Activated CD8-positive, alpha-beta memory T cell treated with anti-CD3 and anti-CD28 coated beads, Interleukin-2, amount 50 U/mL, for 4 hours (primary cell): ENCODE results near the gene ABCA7.

Experiments used
- DNase-seq: peaks from one replicate; pipeline ENCODE4 v3.0.0-alpha.2; 2020

Gene ABCA7

DNA sequence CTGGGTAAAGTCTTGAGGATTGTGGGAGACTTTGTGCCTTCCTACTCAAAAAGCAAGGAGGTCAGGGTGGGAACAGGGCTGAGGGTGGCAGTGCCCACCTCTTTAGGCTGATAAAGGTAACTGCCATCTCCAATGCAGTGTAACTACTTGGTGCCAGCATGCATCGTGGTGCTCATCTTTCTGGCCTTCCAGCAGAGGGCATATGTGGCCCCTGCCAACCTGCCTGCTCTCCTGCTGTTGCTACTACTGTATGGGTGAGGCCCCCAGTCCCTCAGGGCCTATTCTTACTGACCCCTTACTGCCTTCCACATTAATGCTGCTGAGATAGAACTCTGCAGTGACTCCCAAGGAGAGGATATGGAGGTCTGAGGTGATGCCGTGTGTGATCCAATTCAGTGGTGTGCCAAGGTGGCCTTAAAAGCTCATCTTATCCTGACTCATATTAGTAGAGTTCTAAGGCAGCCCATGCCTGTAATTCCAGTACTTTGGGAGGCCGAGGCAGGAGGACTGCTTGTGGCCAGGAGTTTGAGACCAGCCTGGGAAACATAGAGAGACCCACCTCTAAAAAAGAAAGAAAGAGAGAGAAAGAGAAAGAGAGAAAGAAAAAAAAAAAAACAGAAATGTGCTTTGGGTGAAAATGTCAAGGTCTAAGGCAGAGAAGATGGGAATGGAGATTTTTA lies 17.4 kb downstream of the ABCA7 start:
- DNase-seq = no peak

DNA sequence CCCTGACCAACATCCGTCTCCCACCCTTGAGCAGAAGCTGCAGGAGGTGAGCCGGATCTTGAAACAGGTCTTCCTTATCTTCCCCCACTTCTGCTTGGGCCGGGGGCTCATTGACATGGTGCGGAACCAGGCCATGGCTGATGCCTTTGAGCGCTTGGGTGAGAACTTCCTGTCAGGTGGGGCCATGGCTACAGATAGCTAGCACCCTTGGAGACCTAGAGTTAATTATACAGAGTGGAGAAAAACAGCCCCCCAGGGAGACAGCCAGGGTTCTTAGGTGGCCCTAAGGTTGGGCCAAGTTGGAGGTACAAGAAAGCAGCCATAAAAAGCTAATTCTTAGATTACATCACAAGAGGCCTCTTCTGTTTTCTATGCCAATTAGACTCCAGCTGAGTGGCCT lies 18.2 kb downstream of the ABCA7 start:
- DNase-seq = no peak

DNA sequence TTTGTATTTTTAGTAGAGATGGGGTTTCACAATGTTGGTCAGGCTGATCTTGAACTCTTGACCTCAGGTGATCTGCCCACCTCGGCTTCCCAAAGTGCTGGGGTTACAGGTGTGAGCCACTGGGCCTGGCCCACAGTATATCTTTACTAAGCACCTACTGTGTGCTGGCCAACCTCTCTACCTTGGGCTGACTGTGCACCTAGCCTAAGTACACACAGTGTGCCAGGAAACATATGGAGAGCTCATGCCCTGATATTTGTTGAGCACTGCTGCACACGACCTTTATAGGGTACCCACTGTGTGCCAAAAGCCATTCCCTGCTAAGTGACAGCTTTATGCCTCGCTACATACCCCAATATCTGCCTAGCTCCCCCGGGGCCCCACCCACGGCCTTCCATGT lies 20.8 kb downstream of the ABCA7 start:
- DNase-seq = no peak

DNA sequence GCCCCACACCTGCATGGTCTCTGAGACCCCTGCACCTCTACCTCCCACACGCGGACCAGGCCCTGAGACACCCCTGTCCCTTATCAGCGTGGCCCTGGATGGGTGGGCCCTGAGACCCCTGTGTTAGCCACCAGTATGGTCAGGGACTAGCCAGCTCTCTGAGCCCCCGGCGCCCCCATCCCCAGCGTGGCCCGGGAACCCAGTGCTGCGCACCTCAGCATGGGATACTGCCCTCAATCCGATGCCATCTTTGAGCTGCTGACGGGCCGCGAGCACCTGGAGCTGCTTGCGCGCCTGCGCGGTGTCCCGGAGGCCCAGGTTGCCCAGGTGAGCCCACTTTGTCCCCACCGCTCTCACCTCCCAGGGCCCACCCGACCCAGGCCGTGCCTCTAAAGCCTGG lies 22.1 kb downstream of the ABCA7 start:
- no peak for DNase-seq

DNA sequence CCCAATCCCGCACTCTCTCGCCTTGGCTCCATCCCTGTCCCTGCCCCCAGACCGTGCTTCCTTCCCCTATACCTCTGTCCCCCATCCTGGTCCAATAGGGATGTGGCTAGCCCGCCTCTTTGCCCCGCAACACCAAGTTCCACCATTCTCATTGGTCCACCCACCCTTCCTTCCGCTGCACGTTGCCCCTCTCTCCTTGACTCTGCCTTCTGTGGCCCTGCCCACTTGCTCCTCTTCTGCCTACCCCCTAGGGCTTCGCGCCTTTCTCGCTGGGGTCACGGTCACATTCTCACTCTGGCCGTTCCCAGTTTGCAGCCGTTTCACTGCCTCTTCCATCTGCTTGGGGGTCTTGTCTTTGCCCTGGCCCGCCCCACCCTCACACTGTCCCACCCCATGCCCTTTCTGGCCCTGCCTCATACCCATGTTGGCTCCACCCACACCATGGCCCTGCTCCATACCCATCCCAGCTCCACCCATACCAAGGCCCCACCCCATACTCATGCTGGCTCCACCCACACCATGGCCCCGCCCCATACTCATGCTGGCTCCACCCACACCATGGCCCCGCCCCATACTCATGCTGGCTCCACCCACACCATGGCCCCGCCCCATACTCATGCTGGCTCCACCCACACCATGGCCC lies 22.6 kb downstream of the ABCA7 start:
- DNase-seq = no peak

DNA sequence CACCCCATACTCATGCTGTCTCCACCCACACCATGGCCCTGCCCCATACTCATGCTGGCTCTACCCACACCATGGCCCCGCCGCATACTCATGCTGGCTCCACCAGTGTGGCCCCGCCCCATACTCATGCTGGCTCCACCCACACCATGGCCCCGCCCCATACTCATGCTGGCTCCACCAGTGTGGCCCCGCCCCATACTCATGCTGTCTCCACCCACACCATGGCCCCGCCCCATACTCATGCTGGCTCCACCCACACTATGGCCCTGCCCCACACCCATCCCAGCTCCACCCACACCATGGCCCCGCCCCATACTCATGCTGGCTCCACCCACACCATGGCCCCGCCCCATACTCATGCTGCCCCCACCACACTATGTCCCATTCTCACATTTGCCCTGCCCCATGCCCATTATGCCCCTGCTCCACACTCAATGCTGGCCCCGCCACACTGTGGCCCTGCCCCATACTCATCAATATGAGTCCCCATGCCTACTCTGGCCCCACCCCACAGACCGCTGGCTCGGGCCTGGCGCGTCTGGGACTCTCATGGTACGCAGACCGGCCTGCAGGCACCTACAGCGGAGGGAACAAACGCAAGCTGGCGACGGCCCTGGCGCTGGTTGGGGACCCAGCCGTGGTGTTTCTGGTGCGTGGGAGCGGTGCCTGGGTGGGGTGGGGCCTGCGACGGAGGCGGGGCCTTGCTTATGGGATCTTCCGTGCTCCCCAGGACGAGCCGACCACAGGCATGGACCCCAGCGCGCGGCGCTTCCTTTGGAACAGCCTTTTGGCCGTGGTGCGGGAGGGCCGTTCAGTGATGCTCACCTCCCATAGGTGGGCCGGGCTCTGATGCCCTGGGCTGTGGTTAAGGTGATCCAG lies 23.4 kb downstream of the ABCA7 start:
- DNase-seq = no peak

DNA sequence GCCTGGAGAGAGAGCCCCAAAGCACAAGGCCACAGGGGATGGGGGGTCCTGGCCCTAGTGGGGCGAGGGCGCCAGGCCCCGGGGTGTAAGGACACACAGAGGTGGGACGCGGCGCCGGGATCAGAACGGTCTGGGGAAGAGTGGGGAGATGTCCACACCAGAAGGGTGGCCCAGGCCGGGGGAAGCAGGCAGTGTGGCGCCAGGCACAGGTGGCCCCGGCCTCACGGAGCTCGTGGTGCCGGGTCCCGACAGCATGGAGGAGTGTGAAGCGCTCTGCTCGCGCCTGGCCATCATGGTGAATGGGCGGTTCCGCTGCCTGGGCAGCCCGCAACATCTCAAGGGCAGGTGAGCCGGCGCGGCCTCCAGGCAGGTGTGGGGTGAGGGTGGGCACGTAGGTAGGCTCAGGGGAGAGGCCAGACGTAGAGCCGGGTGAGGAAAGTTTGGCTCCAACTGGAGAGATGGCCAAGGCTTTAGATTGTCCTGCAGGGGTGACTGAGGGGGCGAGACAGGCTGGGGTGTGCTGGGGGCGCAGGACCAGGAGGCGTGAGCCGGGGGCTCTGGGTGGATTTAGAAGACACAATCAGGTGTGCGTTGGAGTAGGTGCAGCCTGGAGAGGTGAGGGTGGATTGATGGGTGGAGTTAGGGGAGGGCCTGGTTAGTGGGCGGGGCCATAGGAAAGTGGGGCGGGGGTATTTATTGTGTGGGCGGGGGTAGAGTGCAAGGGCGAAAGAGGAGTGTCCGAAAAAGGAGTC lies 24.2 kb downstream of the ABCA7 start:
- DNase-seq = no peak

DNA sequence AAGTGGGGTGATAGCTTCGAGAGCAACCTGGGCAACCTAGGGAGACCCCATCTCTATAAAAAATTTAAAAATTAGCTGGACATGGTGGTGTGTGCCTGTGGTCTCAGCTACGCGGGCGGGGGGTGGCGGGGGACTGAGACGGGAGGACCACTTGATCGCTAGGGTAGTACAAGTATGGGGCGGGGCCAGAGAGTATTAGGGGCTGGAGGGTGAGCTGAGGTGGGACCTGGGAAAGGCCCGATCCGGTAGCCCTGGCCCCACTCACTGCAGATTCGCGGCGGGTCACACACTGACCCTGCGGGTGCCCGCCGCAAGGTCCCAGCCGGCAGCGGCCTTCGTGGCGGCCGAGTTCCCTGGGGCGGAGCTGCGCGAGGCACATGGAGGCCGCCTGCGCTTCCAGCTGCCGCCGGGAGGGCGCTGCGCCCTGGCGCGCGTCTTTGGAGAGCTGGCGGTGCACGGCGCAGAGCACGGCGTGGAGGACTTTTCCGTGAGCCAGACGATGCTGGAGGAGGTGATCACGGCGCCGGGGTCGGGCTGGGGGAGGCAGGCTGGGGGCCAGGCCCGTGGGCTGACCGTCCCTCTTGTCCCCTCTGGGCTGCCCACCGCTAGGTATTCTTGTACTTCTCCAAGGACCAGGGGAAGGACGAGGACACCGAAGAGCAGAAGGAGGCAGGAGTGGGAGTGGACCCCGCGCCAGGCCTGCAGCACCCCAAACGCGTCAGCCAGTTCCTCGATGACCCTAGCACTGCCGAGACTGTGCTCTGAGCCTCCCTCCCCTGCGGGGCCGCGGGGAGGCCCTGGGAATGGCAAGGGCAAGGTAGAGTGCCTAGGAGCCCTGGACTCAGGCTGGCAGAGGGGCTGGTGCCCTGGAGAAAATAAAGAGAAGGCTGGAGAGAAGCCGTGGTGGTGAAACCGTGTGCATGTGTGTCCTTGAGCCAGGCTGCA lies 25.0 kb downstream of the ABCA7 start:
- peak; percentile 76 for DNase-seq

DNA sequence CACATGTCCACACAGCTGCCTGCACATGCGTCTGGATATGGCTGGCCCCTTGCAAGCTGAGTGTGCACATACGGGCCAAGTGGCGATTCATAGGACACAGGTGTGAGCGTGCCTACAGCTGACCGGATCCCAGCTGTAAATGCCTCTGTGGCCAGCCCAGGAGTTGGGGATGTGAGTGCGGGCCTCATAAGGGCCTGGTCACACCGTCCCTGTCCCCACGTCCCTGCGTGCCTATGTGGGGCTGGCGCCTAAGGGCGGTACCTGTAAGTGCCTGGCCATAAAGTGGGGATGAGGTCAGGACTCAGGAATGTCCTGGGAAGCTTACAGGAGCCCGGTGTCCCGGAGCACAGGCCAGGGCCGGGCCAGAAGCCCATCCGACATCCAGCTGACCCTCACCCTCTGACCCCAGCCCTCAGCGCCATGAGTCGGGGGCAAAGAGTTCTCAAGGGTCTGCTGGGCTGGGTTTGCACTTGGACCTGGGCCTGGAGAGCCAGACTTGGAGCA lies 25.8 kb downstream of the ABCA7 start:
- no peak for DNase-seq

DNA sequence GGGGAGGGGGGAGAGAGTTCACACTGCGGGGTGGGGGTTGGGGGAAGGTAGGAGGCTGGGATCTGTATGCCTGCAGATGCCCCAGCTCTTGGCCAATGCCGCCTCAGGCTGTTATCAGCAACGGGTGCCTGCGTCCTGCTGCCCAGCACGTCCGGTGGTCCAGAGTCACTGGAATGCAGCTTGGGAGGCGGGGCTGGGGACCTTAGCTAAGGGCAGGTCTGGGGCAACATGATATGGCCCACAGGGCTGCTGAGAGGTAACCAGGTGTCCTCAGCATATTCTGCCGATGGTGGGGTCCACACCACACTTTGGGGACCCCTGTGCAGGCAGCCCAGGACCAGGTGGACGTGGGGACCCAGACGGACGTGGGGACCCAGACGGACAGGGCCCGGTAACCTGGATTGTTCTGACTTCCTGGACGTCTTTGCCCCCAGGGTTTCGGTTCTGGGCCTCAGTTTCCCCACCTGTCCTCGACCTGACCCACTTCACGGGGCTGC lies 26.4 kb downstream of the ABCA7 start:
- no peak for DNase-seq

DNA sequence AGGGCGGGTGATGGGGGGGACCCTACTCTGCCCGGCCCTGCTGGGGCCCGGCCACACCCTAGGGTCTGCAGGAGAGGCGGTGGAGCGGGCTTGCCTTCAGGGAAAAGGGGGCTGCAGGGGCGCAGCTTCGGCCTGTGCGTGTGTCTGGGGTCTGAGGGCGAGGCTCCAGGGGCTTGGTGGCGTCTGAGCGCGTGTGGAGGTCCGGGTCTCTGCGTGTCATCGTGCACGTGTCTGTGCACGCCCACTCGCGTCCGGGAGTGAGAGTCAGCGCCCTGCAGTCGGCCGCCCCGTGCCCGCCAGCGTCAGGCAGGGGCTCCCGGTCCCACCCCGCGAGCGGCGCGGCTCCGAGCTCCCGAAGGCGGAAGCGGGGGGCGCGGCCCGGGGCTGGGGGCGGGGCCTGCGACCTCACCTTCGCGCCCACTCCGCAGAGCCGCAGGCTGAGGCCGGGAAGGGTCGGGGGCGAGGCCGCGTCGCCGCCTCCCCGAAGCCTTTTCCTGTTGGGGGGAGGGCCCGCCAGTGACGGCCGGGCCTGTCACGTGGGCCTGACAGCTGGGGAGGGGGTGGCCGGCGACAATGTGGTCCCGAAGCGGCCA lies 26.9 kb downstream of the ABCA7 start, which contains the start of gene ARHGAP45:
TSS of gene ARHGAP45 (plus strand) at position 420 of the 593 bp plus-strand sequence. CDS start 239 bp downstream, outside the sequence.
- DNase-seq = peak; percentile 89

DNA sequence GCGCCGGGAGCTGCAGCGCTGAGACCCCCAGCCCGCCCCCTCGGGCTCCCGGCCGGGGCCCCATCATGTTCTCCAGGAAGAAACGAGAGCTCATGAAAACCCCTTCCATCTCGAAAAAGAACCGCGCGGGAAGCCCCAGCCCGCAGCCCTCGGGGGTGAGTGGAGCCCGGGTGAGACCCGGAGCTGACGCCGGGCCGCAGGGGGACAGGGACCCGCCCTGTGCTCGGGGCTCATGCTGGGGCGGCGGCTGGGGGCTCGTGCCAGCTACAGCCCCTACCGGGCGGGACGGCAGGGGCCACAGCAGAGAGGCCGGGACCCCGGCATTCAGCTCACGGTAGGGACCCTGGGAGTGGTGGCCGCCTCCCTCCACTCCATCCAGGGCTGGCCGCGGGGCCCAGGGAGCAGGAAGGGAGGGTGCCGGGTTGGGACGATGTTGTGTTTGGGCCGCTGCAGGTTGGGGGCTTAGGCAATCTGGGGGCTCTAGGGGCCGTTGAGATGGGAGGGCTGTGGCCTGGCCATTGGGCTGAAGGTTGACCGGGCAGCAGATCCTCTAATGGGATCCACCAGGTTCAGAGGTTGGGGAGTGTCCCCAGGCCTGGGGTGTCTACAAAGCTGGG lies 27.5 kb downstream of the ABCA7 start:
- no peak for DNase-seq

DNA sequence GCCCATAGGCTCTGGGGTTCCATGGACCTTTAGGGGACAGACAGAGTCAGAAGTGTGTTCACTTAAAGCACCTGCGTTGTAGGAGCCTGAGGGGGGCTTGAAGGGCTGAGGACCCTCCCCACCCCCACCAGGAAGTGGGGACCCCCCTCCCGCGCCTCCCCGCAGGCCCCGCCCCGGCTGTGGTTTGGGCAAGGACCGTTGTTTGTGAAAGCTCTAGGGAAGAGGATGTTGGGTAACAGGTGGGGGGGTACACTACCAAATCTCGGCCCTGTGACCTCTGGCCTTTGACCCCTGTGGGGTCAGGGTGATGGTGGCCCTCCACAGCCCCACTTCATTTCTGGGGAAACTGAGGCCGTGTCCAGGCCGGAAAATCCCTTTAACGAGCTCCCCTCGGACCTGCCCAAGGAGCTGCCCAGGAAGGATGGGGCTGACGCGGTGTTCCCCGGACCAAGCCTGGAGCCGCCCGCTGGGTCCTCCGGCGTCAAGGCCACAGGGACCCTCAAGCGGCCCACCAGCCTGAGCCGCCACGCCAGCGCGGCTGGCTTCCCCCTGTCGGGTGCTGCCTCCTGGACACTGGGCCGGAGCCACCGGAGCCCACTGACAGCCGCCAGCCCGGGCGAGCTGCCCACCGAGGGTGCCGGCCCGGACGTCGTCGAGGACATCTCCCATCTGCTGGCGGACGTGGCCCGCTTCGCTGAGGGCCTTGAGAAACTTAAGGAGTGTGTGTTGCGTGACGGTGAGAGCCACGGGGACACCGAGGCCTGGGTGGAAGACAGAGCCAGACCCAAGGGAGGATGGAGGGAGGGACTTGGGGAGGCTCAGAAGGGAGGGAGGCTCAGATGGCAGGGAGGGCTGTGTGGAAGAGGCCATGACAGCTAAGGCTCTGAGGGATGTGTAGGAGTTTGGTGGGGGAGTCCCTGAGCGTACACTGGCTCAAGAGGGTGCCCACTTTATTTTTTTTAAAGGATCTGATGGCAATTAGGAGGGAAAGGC lies 28.4 kb downstream of the ABCA7 start:
- DNase-seq = peak; percentile 72

DNA sequence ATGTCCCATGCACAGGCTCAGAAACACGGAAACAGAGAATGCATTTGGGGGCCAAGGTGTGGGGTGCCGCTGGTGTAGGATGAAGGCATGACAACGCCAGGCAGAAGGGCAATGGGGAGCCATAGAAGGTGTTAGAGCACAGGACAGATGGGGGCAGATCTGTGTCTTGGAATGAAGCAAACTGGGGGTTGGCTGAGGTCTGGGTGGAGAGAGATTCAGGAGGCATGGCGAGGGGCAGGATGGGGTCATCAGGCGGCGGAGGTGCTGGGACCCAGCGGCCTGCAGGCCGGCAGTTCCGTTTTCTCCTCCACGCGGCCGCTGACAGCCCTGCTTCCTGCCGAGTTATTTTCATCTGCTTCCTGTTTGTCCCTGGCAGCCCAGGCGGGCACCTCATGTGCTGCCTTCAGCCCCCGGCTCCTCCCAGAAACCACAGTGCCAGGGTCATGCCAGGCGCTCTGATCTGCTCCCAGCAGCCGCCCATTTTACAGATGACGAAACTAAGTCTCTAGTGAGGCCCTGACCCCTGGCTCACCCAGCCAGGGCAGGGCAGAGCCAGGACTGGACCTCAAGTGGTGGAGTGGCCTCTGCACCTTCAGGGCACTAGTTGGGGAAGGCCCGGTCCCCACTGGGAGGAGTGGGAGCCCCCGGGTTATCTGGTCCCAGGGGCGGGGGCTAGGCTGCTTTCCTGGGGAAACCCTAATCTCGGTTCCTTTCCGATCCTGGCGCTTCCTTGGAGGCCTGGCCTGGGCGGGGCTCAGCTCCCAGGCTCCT lies 29.3 kb downstream of the ABCA7 start:
- DNase-seq = peak; percentile 60

DNA sequence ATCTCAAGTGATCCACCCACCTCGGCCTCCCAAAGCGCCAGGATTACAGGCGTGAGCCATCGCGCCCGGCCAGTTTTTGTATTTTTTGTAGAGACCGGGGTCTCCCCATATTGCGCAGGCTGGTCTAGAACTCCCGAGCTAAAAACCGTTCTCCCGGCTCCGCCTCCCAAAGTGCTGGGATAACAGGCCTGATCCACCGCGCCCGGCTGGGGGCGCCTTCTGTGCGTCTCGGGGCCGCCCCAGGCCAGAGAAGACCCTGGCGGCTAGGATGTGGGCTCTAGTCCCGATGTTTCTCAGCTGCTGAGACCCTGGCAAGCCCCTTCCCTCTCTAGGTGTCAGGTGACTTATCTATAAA lies 30.6 kb downstream of the ABCA7 start:
- DNase-seq = no peak

DNA sequence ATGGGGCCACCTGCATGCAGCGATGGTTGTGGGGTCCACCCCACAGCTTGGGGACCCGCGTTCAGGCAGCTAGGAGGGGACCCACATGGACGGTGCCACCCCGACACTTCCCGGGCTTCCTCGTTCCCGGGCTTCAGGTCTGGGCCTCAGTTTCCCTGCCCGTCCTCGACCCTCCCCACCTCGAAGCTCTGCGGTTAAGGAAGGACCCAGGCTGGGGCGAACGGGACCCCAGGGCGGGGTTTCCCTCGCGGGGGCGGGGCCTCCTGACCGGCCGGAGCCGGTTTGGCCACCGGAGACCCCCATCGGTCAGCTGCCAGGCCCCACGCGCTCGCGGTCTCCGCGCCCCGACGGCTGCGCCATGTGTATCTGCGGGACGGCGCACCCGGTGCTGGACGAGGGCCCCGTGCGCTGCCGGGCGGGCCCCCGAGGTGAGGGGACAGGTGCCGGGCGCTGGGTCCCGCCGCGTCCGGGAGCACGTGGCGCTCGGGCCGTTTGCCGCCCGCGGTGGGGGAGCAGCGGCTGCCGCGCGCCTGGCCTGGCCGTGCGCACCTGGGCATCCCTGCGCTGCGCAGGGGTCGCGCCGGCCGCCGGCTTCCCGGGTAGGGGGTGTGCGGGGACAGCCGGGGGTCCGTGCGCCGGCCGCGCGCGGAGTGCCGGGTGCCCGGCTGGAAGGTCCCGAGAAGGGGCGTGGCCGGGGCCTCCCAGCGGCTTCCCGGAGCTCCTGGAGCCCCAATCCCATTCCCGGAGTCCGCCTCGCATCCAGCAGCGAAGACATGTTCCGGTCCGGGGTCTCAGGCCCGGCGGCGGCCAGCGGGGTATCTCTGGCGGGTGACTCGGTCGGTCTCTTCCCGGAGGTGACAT lies 31.3 kb downstream of the ABCA7 start:
- no peak for DNase-seq

DNA sequence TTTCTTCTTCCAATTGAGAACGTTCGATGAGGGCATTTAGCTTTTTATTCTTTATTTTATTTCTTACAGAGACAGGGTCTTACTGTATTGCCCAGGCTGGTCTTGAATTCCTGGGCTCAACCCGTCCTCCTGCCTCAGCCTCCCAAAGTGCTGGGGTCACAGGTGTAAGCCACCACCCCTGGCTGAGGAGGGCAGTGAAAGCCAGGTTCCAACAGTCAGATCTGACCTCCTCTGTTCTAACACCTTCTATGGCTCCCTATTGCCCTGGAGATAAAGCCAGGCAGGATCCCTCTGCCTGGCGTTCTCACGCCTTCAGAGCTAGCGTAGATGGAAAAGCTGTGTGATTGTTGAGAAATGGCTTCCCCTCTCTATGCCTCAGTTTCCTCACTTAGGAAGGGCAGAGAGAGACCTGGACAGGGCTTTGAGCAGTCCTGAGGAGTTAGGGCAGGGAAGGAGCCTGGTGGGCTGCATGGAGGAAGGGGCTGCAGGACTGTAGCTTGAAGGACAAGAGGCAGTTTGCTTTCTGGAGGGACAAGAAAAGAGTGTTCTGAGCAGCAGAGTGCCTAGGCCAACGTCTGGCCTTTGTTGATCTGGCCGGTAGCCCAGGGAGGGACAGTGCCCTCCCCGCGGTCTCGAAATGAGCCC lies 32.6 kb downstream of the ABCA7 start:
- no peak for DNase-seq
